ENCODE results near the gene RBL1. TPM values are rescaled to one million over a fixed set of nuclear protein-coding genes. Genes with fewer than 3 reads are reported as not detected.

The RBL1 gene
- total RNA-seq (10 to 100 TPM; 29.9 to 39.6 TPM), polyA plus RNA-seq (10 to 100 TPM in 1 of 2 donors, 1 to 10 TPM in 1; 7.0 to 16.6 TPM)

GRCh38 chr20:37095599-37096414 is at the start of gene RBL1:
TSS of gene RBL1 (minus strand) at chr20:37095997. CDS start at chr20:37095928, 69 bp downstream.
- Mint-ChIP-seq H3K27me3 (peaks cover 0 to 4% of the 10 kb centered on the region in 2 donors), H3K36me3 (peaks cover 7 to 23% of the 10 kb centered on the region in 2 donors), H3K9me3 (no peaks in the 10 kb centered on the region), H3K4me3 (peak within 1 kb of the TSS; percentile 98 to 100 (median 99)), H3K4me1 (peaks cover 18 to 47% (median 30%) of the 10 kb centered on the region in 4 donors), H3K27ac (peak within 1 kb of the TSS; percentile 99 to 100 (median 100))
- intact Hi-C loops (cut with micrococcal nuclease), result loop anchor here (1.0 to 5.0 kb wide), 6 partner anchors 81 to 1144 kb away; partner anchors contain the start of genes BLCAP, SAMHD1 and SCAND1
- peak within 1 kb of the TSS; percentile 85 for H3K27ac ChIP-seq (ENCODE audit: low read depth, low read length)
- peak; percentile 90 to 92 (median 91) for DNase-seq
- H3K36me3 ChIP-seq (ENCODE audit: insufficient read depth, low read length), result peaks cover under 1% of the 10 kb centered on the region
- no peaks in the 10 kb centered on the region for H3K9me3 ChIP-seq (ENCODE audit: control insufficient read depth in 1 of 2, low read length in 2 of 2)
- H3K4me3 ChIP-seq (ENCODE audit: low read length in 2 of 2), result peak within 1 kb of the TSS; percentile 92
- ChIA-PET CTCF (ENCODE audit: partially characterized antibody) (interaction anchor here (1.0 to 4.7 kb wide), 8 partner anchors 14 to 96 kb away, joined by 3 to 41 read pairs (median 6); no protein-coding TSS in a partner anchor), POLR2A (ENCODE audit: partially characterized antibody) (interaction anchor here (0.6 to 2.6 kb wide), 25 partner anchors 10 to 1354 kb away, joined by 3 to 34 read pairs (median 4); partner anchors contain the start of genes BLCAP, DSN1, MROH8 and RBM39)
- H3K4me1 ChIP-seq (ENCODE audit: insufficient read depth, low read length), result peaks cover 37% of the 10 kb centered on the region
- H3K27me3 ChIP-seq (ENCODE audit: insufficient read depth, low read length), result no peaks in the 10 kb centered on the region

DNA sequence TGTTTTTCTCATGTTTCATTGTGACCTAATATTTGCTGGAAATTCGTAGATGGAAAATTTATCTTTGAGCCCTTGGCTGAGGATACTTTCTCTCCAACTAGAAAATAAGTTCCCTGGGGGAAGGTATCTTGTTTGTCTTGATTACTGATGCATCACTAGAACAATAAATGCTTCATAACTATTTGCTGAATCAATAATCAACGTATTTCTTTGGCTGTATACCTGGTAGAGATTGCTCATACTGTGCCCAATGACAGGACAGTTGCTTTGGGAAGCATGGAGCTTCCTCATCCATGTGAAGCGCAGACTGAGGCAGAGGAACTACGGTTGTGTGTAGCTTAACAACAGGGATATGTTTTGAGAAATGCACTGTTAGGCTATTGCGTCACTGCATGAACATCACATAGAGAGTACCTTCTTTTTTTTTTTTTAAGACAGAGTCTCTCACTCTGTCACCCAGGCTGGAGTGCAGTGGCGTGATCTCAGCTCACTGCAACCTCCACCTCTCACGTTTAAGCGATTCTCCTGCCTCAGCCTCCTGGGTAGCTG is 49.1 kb upstream of the RBL1 start:
- H3K36me3 ChIP-seq (ENCODE audit: insufficient read depth, low read length), result no peaks in the 10 kb centered on the region
- H3K9me3 Mint-ChIP-seq, result peaks cover 0 to 2% (median 0%) of the 10 kb centered on the region in 8 donors
- no peak overlapping the region for H3K4me3 Mint-ChIP-seq
- no peaks in the 10 kb centered on the region for H3K4me1 Mint-ChIP-seq
- no peaks in the 10 kb centered on the region for H3K27me3 Mint-ChIP-seq
- POLR2A ChIA-PET (ENCODE audit: partially characterized antibody), result no interaction called here
- H3K27ac Mint-ChIP-seq, result no peak overlapping the region
- no peaks in the 10 kb centered on the region for H3K27me3 ChIP-seq (ENCODE audit: insufficient read depth, low read length)
- no peaks in the 10 kb centered on the region for H3K36me3 Mint-ChIP-seq
- no peaks in the 10 kb centered on the region for H3K4me1 ChIP-seq (ENCODE audit: insufficient read depth, low read length)
- H3K9me3 ChIP-seq (ENCODE audit: control insufficient read depth in 1 of 2, low read length in 2 of 2), result no peaks in the 10 kb centered on the region
- intact Hi-C loops (cut with micrococcal nuclease), result no loop called here
- H3K27ac ChIP-seq (ENCODE audit: low read depth, low read length), result no peak overlapping the region
- CTCF ChIA-PET (ENCODE audit: partially characterized antibody), result interaction anchor here (0.5 to 1.2 kb wide), 2 partner anchors 24 to 47 kb away, joined by 3 to 4 read pairs; no protein-coding TSS in a partner anchor
- H3K4me3 ChIP-seq (ENCODE audit: low read length in 2 of 2), result no peak overlapping the region
- DNase-seq, result no peak

DNA sequence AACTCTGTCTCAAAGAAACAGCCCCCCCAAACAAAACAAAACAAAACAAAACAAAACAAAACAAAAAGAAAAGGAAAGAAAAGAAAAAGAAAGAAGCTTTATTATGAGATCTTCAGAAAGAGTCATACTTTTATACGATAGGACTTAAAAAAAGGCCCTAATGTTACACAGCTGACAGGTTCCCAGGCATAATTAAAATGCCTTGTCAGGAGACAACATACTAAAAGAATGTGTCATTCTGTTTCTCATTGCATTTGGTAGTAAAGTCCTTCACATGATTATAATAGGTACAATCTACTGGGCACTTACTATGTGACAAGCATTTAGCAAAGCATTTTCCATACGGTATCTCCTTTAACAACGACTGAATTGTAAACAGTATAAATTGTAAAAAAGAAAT is 46.9 kb upstream of the RBL1 start:
- Histone ChIP-seq H3K9me3 (ENCODE audit: control insufficient read depth in 1 of 2, low read length in 2 of 2) (no peaks in the 10 kb centered on the region), H3K27me3 (ENCODE audit: insufficient read depth, low read length) (no peaks in the 10 kb centered on the region), H3K27ac (ENCODE audit: low read depth, low read length) (no peak overlapping the region), H3K4me1 (ENCODE audit: insufficient read depth, low read length) (no peaks in the 10 kb centered on the region), H3K36me3 (ENCODE audit: insufficient read depth, low read length) (no peaks in the 10 kb centered on the region), H3K4me3 (ENCODE audit: low read length in 2 of 2) (no peak overlapping the region)
- ChIA-PET POLR2A (ENCODE audit: partially characterized antibody) (no interaction called here), CTCF (ENCODE audit: partially characterized antibody) (no interaction called here)
- intact Hi-C loops (cut with micrococcal nuclease), result no loop called here
- Mint-ChIP-seq H3K36me3 (no peaks in the 10 kb centered on the region), H3K4me3 (no peak overlapping the region), H3K27me3 (no peaks in the 10 kb centered on the region), H3K27ac (peak overlapping the region in 1 of 7 donors; percentile 48), H3K9me3 (peaks cover 0 to 2% (median 0%) of the 10 kb centered on the region in 8 donors), H3K4me1 (no peaks in the 10 kb centered on the region)
- DNase-seq, result no peak

DNA sequence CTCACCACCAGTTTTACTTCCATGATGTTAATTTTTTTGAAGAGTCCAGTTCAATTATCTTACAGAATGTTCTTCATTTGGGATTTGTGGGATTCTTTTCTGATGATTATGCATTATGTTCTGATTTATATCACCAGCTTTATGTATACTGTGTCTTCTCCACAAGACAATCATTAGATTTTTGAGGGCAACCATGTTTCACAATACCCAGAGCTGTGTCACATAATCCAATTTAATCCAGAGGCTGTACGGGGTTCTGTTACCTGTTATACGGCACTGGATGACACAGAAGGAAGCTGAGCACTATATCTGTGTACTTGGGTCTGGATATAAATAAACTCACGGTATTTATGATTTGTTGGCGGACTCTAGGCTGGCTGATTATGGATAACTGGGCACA is 41.8 kb upstream of the RBL1 start:
- no peak overlapping the region for H3K27ac ChIP-seq (ENCODE audit: low read depth, low read length)
- H3K27ac Mint-ChIP-seq, result no peak overlapping the region
- H3K4me1 ChIP-seq (ENCODE audit: insufficient read depth, low read length), result no peaks in the 10 kb centered on the region
- POLR2A ChIA-PET (ENCODE audit: partially characterized antibody), result no interaction called here
- no peaks in the 10 kb centered on the region for H3K36me3 ChIP-seq (ENCODE audit: insufficient read depth, low read length)
- no peak overlapping the region for H3K4me3 ChIP-seq (ENCODE audit: low read length in 2 of 2)
- CTCF ChIA-PET (ENCODE audit: partially characterized antibody), result no interaction called here
- H3K9me3 Mint-ChIP-seq, result no peaks in the 10 kb centered on the region
- no peak for DNase-seq
- no peaks in the 10 kb centered on the region for H3K27me3 Mint-ChIP-seq
- no peaks in the 10 kb centered on the region for H3K9me3 ChIP-seq (ENCODE audit: control insufficient read depth in 1 of 2, low read length in 2 of 2)
- intact Hi-C loops (cut with micrococcal nuclease), result no loop called here
- no peak overlapping the region for H3K4me3 Mint-ChIP-seq
- no peaks in the 10 kb centered on the region for H3K27me3 ChIP-seq (ENCODE audit: insufficient read depth, low read length)
- no peaks in the 10 kb centered on the region for H3K4me1 Mint-ChIP-seq
- H3K36me3 Mint-ChIP-seq, result no peaks in the 10 kb centered on the region

DNA sequence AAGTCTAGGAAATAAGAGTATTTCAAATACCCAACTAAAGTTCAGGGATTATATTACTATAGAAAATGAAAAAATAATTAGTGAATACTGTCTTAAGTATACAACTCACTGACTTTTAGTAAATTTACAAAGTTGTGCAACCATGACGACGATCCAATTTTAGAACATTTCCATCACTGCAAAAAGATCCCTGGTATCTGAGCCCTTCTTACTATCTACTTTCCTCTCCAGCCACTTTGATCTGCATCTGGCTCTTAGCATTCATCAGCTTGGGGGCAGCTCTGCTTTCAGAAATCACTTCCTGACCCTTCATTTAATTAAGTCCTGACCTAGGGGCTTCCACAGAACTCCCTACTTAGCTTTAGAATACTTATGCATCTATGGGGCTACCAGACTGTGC is 38.2 kb upstream of the RBL1 start:
- H3K27me3 Mint-ChIP-seq, result no peaks in the 10 kb centered on the region
- no peaks in the 10 kb centered on the region for H3K9me3 ChIP-seq (ENCODE audit: control insufficient read depth in 1 of 2, low read length in 2 of 2)
- no peak overlapping the region for H3K4me3 Mint-ChIP-seq
- H3K36me3 ChIP-seq (ENCODE audit: insufficient read depth, low read length), result no peaks in the 10 kb centered on the region
- POLR2A ChIA-PET (ENCODE audit: partially characterized antibody), result no interaction called here
- H3K9me3 Mint-ChIP-seq, result no peaks in the 10 kb centered on the region
- H3K27ac ChIP-seq (ENCODE audit: low read depth, low read length), result no peak overlapping the region
- H3K27me3 ChIP-seq (ENCODE audit: insufficient read depth, low read length), result no peaks in the 10 kb centered on the region
- no peak overlapping the region for H3K4me3 ChIP-seq (ENCODE audit: low read length in 2 of 2)
- CTCF ChIA-PET (ENCODE audit: partially characterized antibody), result no interaction called here
- H3K27ac Mint-ChIP-seq, result no peak overlapping the region
- no peaks in the 10 kb centered on the region for H3K36me3 Mint-ChIP-seq
- no peak for DNase-seq
- H3K4me1 Mint-ChIP-seq, result peaks cover 0 to 8% (median 2%) of the 10 kb centered on the region in 4 donors
- no peaks in the 10 kb centered on the region for H3K4me1 ChIP-seq (ENCODE audit: insufficient read depth, low read length)
- intact Hi-C loops (cut with micrococcal nuclease), result no loop called here

GRCh38 chr20:37131486-37131885 is 35.7 kb upstream of the RBL1 start:
- Histone ChIP-seq H3K27me3 (ENCODE audit: insufficient read depth, low read length) (no peaks in the 10 kb centered on the region), H3K4me1 (ENCODE audit: insufficient read depth, low read length) (no peaks in the 10 kb centered on the region), H3K36me3 (ENCODE audit: insufficient read depth, low read length) (no peaks in the 10 kb centered on the region), H3K9me3 (ENCODE audit: control insufficient read depth in 1 of 2, low read length in 2 of 2) (no peaks in the 10 kb centered on the region), H3K4me3 (ENCODE audit: low read length in 2 of 2) (no peak overlapping the region), H3K27ac (ENCODE audit: low read depth, low read length) (no peak overlapping the region)
- Mint-ChIP-seq H3K36me3 (no peaks in the 10 kb centered on the region), H3K27me3 (no peaks in the 10 kb centered on the region), H3K4me1 (peaks cover 0 to 8% (median 2%) of the 10 kb centered on the region in 4 donors), H3K4me3 (no peak overlapping the region), H3K27ac (no peak overlapping the region), H3K9me3 (no peaks in the 10 kb centered on the region)
- intact Hi-C loops (cut with micrococcal nuclease), result no loop called here
- ChIA-PET CTCF (ENCODE audit: partially characterized antibody) (interaction anchor here (1.2 kb wide), 1 partner anchor 9 kb away, joined by 3 read pairs; no protein-coding TSS in a partner anchor), POLR2A (ENCODE audit: partially characterized antibody) (no interaction called here)
- DNase-seq, result no peak

- no peak overlapping the region for H3K27ac Mint-ChIP-seq
- H3K27me3 Mint-ChIP-seq, result no peaks in the 10 kb centered on the region
- Histone ChIP-seq H3K4me3 (ENCODE audit: low read length in 2 of 2) (no peak overlapping the region), H3K9me3 (ENCODE audit: control insufficient read depth in 1 of 2, low read length in 2 of 2) (no peaks in the 10 kb centered on the region), H3K4me1 (ENCODE audit: insufficient read depth, low read length) (no peaks in the 10 kb centered on the region), H3K27ac (ENCODE audit: low read depth, low read length) (no peak overlapping the region), H3K27me3 (ENCODE audit: insufficient read depth, low read length) (no peaks in the 10 kb centered on the region), H3K36me3 (ENCODE audit: insufficient read depth, low read length) (no peaks in the 10 kb centered on the region)
- intact Hi-C loops (cut with micrococcal nuclease), result no loop called here
- ChIA-PET CTCF (ENCODE audit: partially characterized antibody) (no interaction called here), POLR2A (ENCODE audit: partially characterized antibody) (no interaction called here)
- DNase-seq, result no peak
- no peaks in the 10 kb centered on the region for H3K36me3 Mint-ChIP-seq
- no peak overlapping the region for H3K4me3 Mint-ChIP-seq
- peaks cover 0 to 8% (median 2%) of the 10 kb centered on the region in 4 donors for H3K4me1 Mint-ChIP-seq
- H3K9me3 Mint-ChIP-seq, result no peaks in the 10 kb centered on the region
Observed at GRCh38 chr20:37128803-37129202, 33.0 kb upstream of the RBL1 start.

Data from CD4-positive, alpha-beta memory T cell (primary cell).